Stomach (tissue), 9 donors: ENCODE results near the gene KSR2. TPM values are rescaled to one million over a fixed set of nuclear protein-coding genes. Genes with fewer than 3 reads are reported as not detected.
"Not testable (repeated sequence)": the region's sequence is repeated elsewhere in the genome, so short reads cannot be mapped to it uniquely, and the experiment has no call there.

Experiments used
- DNase-seq, 2 donors: peaks; one replicate each; pipeline versions ENCODE4 v3.0.0 to v3.0.0-alpha.2; 2013 to 2019
- H3K27ac ChIP-seq, 5 donors: fragments of 200-600 bp in 4 of 5; sonication (generic) in 4 of 5; one replicate each; pipeline ENCODE4 v1.5.1; 2013 to 2019; ENCODE audit warnings: mild to moderate bottlenecking in 1 of 5, moderate library complexity in 1 of 5
- H3K27me3 ChIP-seq, 3 donors: fragments of 200-600 bp; sonication (generic); one replicate each; pipeline ENCODE4 v1.5.1; 2017 to 2019; ENCODE audit warnings: mixed run types in 1 of 3
- H3K36me3 ChIP-seq, 4 donors: fragments of 200-600 bp; sonication (generic); 1 replicate in 3 of 4; 2 replicates in 1 of 4; pipeline ENCODE4 v1.5.1; 2016 to 2019
- H3K4me1 ChIP-seq, 4 donors: fragments of 200-600 bp; sonication (generic); one replicate each; pipeline ENCODE4 v1.5.1; 2016 to 2019
- H3K4me3 ChIP-seq, 4 donors: fragments of 200-600 bp; sonication (generic) in 3 of 4; one replicate each; pipeline ENCODE4 v1.5.1; 2016 to 2019; ENCODE audit warnings: mild to moderate bottlenecking in 1 of 4
- H3K9me3 ChIP-seq, 4 donors: fragments of 200-600 bp; sonication (generic); one replicate each; pipeline ENCODE4 v1.5.1; 2016 to 2019
- EP300 ChIP-seq: sonication (generic); formaldehyde crosslinking; IDR thresholded peaks from one replicate; pipeline ENCODE4 v1.6.1; 2017; ENCODE audit warnings: antibody characterized with exemption
- POLR2A ChIP-seq, 4 donors: fragments of 450-650 bp; IDR thresholded peaks; one replicate each; pipeline ENCODE4 v1.6.1; 2016; ENCODE audit warnings: antibody characterized with exemption in 4 of 4, control low read depth in 2 of 4, mild to moderate bottlenecking in 1 of 4, moderate library complexity in 1 of 4
- POLR2AphosphoS5 ChIP-seq, 3 donors: sonication (generic); formaldehyde crosslinking; IDR thresholded peaks; one replicate each; pipeline ENCODE4 v1.6.1; 2016; ENCODE audit warnings: antibody characterized with exemption in 3 of 3
- WGBS, 5 donors: extraction: QIAGEN DNeasy Blood & Tissue Kit in 3 of 5; methylation state at CpG; one replicate each; pipeline versions ENCODE4 v1.1.5 to v1.1.7; 2013 to 2018; 5-methylcytosine and 5-hydroxymethylcytosine counted together
- intact Hi-C: fragments of 100-400 bp; cut with DNase I; formaldehyde crosslinking; loops from one replicate; pipeline ENCODE4 v1.15.1; 2023; ENCODE audit warnings: low total_unique reads
- polyA plus RNA-seq, 3 donors: library from polyadenylated mRNA; stranded (reverse); fragments of 200-250 nt; gene quantifications; one replicate each; pipeline ENCODE4 v1.2.3, GENCODE V29; 2013
- total RNA-seq, 5 donors: library from RNA; depleted of rRNA; stranded (reverse); fragments of >200 nt; gene quantifications; one replicate each; pipeline versions ENCODE4 v1.1.0 to v1.2.3, GENCODE V29; 2014 to 2016
- TF ChIP-seq, protein P1 (sequence below), 7 experiments: fragments of 450-650 bp in 4 of 7; fragments of 200-600 bp in 3 of 7; sonication (generic) in 3 of 7; IDR thresholded peaks; one replicate each; pipeline ENCODE4 v1.5.1; 2016 to 2019; ENCODE audit warnings: antibody characterized with exemption in 7 of 7, control low read depth in 2 of 7, mild to moderate bottlenecking in 1 of 7
- donor health status: healthy with polysubstance abuse.
- donor health status: Bipolar disorder and iron deficiency.
- donor health status: healthy.

The KSR2 gene
- total and polyA plus RNA-seq, 8 donors, result 0.03 to 1.4 (median 0.26) TPM; not detected in 2

DNA sequence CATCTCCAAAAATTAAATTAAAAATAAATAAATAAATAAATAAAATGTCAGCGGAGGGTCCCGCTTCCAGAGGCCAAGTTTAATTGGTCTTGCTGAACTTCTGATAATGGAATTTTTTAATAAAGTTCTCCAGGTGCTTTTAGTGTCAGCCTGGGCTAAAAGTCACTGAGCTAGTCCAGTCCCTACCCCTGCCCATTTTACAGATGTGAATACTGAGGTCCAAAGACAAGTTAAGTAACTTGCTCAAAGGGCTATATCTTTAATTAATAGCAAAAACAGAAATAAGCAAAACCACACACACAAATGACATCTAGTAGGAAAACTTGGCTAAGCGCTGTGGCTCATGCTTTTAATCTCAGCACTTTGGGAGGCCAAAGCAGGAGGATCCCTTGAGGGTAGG lies 42.1 kb upstream of the KSR2 start:
- Histone ChIP-seq H3K4me1 (peaks cover 0 to 3% (median 2%) of the 10 kb centered on the region in 4 donors), H3K4me3 (no peak overlapping the region), H3K27ac (no peak overlapping the region), H3K9me3 (no peaks in the 10 kb centered on the region), H3K27me3 (no peaks in the 10 kb centered on the region), H3K36me3 (no peaks in the 10 kb centered on the region)
- DNase-seq, result no peak
- intact Hi-C loops, result no loop called here
- TF ChIP-seq EP300 (no peak), POLR2AphosphoS5 (IDR thresholded peaks at IDR 0.05) (no peak), POLR2A (IDR thresholded peaks at IDR 0.05) (no peak)
- TF ChIP-seq, protein P1, sequence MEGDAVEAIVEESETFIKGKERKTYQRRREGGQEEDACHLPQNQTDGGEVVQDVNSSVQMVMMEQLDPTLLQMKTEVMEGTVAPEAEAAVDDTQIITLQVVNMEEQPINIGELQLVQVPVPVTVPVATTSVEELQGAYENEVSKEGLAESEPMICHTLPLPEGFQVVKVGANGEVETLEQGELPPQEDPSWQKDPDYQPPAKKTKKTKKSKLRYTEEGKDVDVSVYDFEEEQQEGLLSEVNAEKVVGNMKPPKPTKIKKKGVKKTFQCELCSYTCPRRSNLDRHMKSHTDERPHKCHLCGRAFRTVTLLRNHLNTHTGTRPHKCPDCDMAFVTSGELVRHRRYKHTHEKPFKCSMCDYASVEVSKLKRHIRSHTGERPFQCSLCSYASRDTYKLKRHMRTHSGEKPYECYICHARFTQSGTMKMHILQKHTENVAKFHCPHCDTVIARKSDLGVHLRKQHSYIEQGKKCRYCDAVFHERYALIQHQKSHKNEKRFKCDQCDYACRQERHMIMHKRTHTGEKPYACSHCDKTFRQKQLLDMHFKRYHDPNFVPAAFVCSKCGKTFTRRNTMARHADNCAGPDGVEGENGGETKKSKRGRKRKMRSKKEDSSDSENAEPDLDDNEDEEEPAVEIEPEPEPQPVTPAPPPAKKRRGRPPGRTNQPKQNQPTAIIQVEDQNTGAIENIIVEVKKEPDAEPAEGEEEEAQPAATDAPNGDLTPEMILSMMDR (IDR thresholded peaks at IDR 0.05), result no peak
- 89 to 99% (median 97%) methylated on average over 3 of the region's 3 CpGs for WGBS, 5 donors

DNA sequence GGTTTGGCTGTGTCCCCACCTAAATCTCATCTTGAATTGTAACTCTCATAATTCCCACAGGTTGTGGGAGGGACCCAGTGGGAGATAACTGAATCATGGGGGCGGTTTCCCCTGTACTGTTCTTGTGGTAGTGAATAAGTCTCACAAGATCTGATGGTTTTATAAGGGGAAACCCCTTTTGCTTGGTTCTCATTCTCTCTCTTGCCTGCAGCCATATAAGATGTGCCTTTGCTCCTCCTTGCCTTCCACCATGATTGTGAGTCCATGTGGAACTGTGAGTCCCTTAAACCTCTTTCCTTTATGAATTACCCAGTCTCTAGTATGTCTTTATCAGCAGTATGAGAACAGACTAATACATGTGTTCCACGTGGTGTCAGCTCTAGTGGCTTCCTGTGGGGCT lies 31.0 kb upstream of the KSR2 start:
- H3K27me3 ChIP-seq, H3K27ac ChIP-seq, H3K4me3 ChIP-seq, H3K36me3 ChIP-seq, H3K9me3 ChIP-seq, DNase-seq, intact Hi-C loops, H3K4me1 ChIP-seq: not testable (repeated sequence)
- WGBS, 5 donors, result 60 to 79% (median 72%) methylated on average over 2 of the region's 2 CpGs

DNA sequence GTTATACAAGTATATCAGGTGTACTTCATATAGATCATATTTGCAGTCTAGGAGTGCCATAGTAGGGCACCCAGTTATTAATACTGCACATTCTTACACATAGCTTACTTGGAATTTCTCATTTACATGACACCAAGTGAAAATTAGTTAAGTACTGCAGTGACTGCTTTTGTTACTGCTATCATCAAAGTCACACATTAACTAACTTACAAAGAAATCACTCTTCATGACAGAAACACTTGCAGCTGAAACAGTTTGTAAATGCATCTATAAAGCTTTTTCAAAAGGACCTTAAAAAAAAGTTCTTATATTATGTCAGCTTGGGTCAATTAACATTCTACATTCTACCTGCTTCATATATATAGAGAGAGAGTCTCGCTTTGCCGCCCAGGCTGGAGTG lies 29.9 kb upstream of the KSR2 start:
- TF ChIP-seq EP300 (no peak), POLR2AphosphoS5 (IDR thresholded peaks at IDR 0.05) (no peak), POLR2A (IDR thresholded peaks at IDR 0.05) (no peak)
- TF ChIP-seq, protein P1 (IDR thresholded peaks at IDR 0.05), result no peak
- Histone ChIP-seq H3K4me3 (no peak overlapping the region), H3K9me3 (peaks cover 0 to 13% (median 8%) of the 10 kb centered on the region in 4 donors), H3K4me1 (no peaks in the 10 kb centered on the region), H3K27ac (no peak overlapping the region), H3K36me3 (no peaks in the 10 kb centered on the region), H3K27me3 (no peaks in the 10 kb centered on the region)
- WGBS, 5 donors, result 50 to 88% (median 70%) methylated on average over 2 of the region's 2 CpGs
- DNase-seq, result no peak
- intact Hi-C loops, result no loop called here

DNA sequence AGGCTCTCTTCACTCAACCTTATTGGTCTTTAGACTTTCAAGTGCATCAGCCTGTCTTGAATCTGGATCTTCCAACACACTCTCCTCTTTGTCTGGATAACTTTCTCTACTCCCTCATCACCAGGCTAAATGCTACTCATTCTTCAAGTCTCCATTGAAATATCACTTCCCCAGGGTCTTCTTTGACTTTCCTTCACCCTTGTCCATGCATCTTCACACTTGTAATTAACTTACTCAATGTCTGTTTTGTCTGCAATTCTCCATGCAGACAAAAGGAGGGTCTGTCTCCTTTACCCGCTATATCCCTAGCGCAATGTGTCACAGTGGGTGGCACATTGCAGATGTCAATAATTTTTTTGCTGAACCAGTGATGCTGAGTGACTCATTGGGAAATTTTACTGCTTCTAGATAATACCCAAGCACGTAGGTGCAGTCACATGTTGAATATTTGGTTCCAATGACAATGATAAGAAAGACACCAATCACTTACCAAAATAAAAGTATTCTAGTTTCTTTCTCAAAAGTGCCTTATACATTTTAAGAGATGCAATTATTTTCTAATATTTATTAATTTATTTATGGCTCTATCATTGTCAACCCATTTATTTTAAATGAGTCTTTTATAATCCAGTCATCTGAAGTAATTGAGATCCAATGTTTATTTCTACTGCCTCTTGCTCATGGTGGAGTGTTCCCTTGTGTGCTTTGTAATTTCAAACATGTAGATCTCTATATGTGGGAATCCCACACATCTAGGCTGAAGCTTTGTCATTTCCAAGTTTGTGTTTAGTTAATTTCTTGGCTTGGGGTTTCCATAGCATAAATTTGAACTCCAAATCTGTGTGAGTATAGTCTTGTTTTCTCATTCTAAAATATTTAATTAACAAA lies 26.0 kb upstream of the KSR2 start:
- Histone ChIP-seq H3K9me3 (peaks cover 0 to 13% (median 8%) of the 10 kb centered on the region in 4 donors), H3K36me3 (no peaks in the 10 kb centered on the region), H3K4me3 (no peak overlapping the region), H3K27ac (no peak overlapping the region), H3K4me1 (no peaks in the 10 kb centered on the region), H3K27me3 (no peaks in the 10 kb centered on the region)
- WGBS, 5 donors, result 61 to 77% (median 66%) methylated on average over 3 of the region's 3 CpGs
- TF ChIP-seq POLR2AphosphoS5 (IDR thresholded peaks at IDR 0.05) (no peak), EP300 (no peak), POLR2A (IDR thresholded peaks at IDR 0.05) (no peak)
- TF ChIP-seq, protein P1 (IDR thresholded peaks at IDR 0.05), result no peak
- intact Hi-C loops, result no loop called here
- DNase-seq, result no peak
